Measurements from ENCODE around the gene KCNT2.

Gene KCNT2

GRCh38 chr1:196544617-196545016, 63.6 kb downstream of the KCNT2 start:
- no peak overlapping the region for H3K18ac ChIP-seq (ENCODE audit: low read length)
- H3K23ac ChIP-seq (ENCODE audit: low read length) = no peak overlapping the region
- no peak overlapping the region for H4K8ac ChIP-seq (ENCODE audit: low read depth, low read length)
- no peaks in the 10 kb centered on the region for H3K36me3 ChIP-seq (ENCODE audit: control insufficient read depth, insufficient read depth, low read length)
- WGBS (ENCODE audit: extremely low coverage, insufficient coverage, low lambda C conversion rate) = no CpG with 5 or more reads among the region's 1 CpG
- no peak for DNase-seq
- no peak overlapping the region for H2BK120ac ChIP-seq (ENCODE audit: low read depth, low read length)
- H3K79me2 ChIP-seq (ENCODE audit: control insufficient read depth, insufficient read depth, low read length) = no peaks in the 10 kb centered on the region
- H3K9ac ChIP-seq (ENCODE audit: low read length) = no peak overlapping the region
- H3K56ac ChIP-seq (ENCODE audit: low read length) = no peak overlapping the region
- H3K4me1 ChIP-seq (ENCODE audit: control insufficient read depth, low read depth, low read length) = no peaks in the 10 kb centered on the region
- H4K5ac ChIP-seq (ENCODE audit: low read length) = no peak overlapping the region
- H3K79me1 ChIP-seq (ENCODE audit: low read length) = no peaks in the 10 kb centered on the region
- no peaks in the 10 kb centered on the region for H3K27me3 ChIP-seq (ENCODE audit: insufficient read depth, low read length, poor library complexity)
- H2BK5ac ChIP-seq (ENCODE audit: low read length) = no peak overlapping the region
- no peak overlapping the region for H3K4ac ChIP-seq (ENCODE audit: low read depth, low read length)
- no peak overlapping the region for H3K4me2 ChIP-seq (ENCODE audit: low read length)
- H3K4me3 ChIP-seq (ENCODE audit: low read length) = no peak overlapping the region
- H2BK15ac ChIP-seq (replicated peaks; ENCODE audit: low read depth) = no peak overlapping the region
- H2AK5ac ChIP-seq (ENCODE audit: low read length) = no peak overlapping the region
- no peak overlapping the region for H3K27ac ChIP-seq (ENCODE audit: low read depth, low read length)

- WGBS (ENCODE audit: extremely low coverage, insufficient coverage, low lambda C conversion rate) = no CpG with 5 or more reads among the region's 3 CpGs
These were observed 64.4 kb downstream of the KCNT2 start for GRCh38 chr1:196543833-196544232.

GRCh38 chr1:196538473-196538872, 69.8 kb downstream of the KCNT2 start:
- Histone ChIP-seq H2BK5ac (ENCODE audit: low read length) (no peak overlapping the region), H3K27me3 (ENCODE audit: insufficient read depth, low read length, poor library complexity) (no peaks in the 10 kb centered on the region), H3K79me1 (ENCODE audit: low read length) (peaks cover 6% of the 10 kb centered on the region), H3K56ac (ENCODE audit: low read length) (no peak overlapping the region), H3K18ac (ENCODE audit: low read length) (no peak overlapping the region), H3K4ac (ENCODE audit: low read depth, low read length) (no peak overlapping the region), H2BK15ac (replicated peaks; ENCODE audit: low read depth) (no peak overlapping the region), H2BK120ac (ENCODE audit: low read depth, low read length) (no peak overlapping the region), H3K4me1 (ENCODE audit: control insufficient read depth, low read depth, low read length) (no peaks in the 10 kb centered on the region), H3K9ac (ENCODE audit: low read length) (no peak overlapping the region), H4K5ac (ENCODE audit: low read length) (no peak overlapping the region), H2AK5ac (ENCODE audit: low read length) (no peak overlapping the region), H4K8ac (ENCODE audit: low read depth, low read length) (no peak overlapping the region), H3K23ac (ENCODE audit: low read length) (no peak overlapping the region), H3K79me2 (ENCODE audit: control insufficient read depth, insufficient read depth, low read length) (no peaks in the 10 kb centered on the region), H3K36me3 (ENCODE audit: control insufficient read depth, insufficient read depth, low read length) (no peaks in the 10 kb centered on the region), H3K4me2 (ENCODE audit: low read length) (no peak overlapping the region), H3K4me3 (ENCODE audit: low read length) (no peak overlapping the region), H3K27ac (ENCODE audit: low read depth, low read length) (no peak overlapping the region)
- WGBS (ENCODE audit: extremely low coverage, insufficient coverage, low lambda C conversion rate) = no CpG with 5 or more reads among the region's 4 CpGs
- DNase-seq = peak; percentile 65

More at GRCh38 chr1:196543833-196544232, 64.4 kb downstream of the KCNT2 start:
- Histone ChIP-seq H2BK5ac (ENCODE audit: low read length) (no peak overlapping the region), H3K27ac (ENCODE audit: low read depth, low read length) (no peak overlapping the region), H2AK5ac (ENCODE audit: low read length) (no peak overlapping the region), H3K36me3 (ENCODE audit: control insufficient read depth, insufficient read depth, low read length) (no peaks in the 10 kb centered on the region), H3K4me1 (ENCODE audit: control insufficient read depth, low read depth, low read length) (no peaks in the 10 kb centered on the region), H3K79me1 (ENCODE audit: low read length) (no peaks in the 10 kb centered on the region), H3K56ac (ENCODE audit: low read length) (no peak overlapping the region), H3K23ac (ENCODE audit: low read length) (no peak overlapping the region), H3K18ac (ENCODE audit: low read length) (no peak overlapping the region), H4K5ac (ENCODE audit: low read length) (no peak overlapping the region), H3K9ac (ENCODE audit: low read length) (no peak overlapping the region), H3K4ac (ENCODE audit: low read depth, low read length) (no peak overlapping the region), H3K4me3 (ENCODE audit: low read length) (no peak overlapping the region), H3K4me2 (ENCODE audit: low read length) (no peak overlapping the region), H4K8ac (ENCODE audit: low read depth, low read length) (no peak overlapping the region), H2BK15ac (replicated peaks; ENCODE audit: low read depth) (no peak overlapping the region), H3K27me3 (ENCODE audit: insufficient read depth, low read length, poor library complexity) (no peaks in the 10 kb centered on the region), H3K79me2 (ENCODE audit: control insufficient read depth, insufficient read depth, low read length) (no peaks in the 10 kb centered on the region), H2BK120ac (ENCODE audit: low read depth, low read length) (no peak overlapping the region)
- no peak for DNase-seq

- whole genome bisulfite sequencing (ENCODE audit: extremely low coverage, insufficient coverage, low lambda C conversion rate) = no CpG with 5 or more reads among the region's 3 CpGs
- H3K36me3 ChIP-seq (ENCODE audit: control insufficient read depth, insufficient read depth, low read length) = no peaks in the 10 kb centered on the region
- H3K4me3 ChIP-seq (ENCODE audit: low read length) = peak overlapping the region; percentile 7
- H3K27ac ChIP-seq (ENCODE audit: low read depth, low read length) = no peak overlapping the region
- H3K23ac ChIP-seq (ENCODE audit: low read length) = no peak overlapping the region
- no peak overlapping the region for H3K18ac ChIP-seq (ENCODE audit: low read length)
- H2AK5ac ChIP-seq (ENCODE audit: low read length) = no peak overlapping the region
- no peak overlapping the region for H2BK15ac ChIP-seq (replicated peaks; ENCODE audit: low read depth)
- H3K79me2 ChIP-seq (ENCODE audit: control insufficient read depth, insufficient read depth, low read length) = no peaks in the 10 kb centered on the region
- H2BK5ac ChIP-seq (ENCODE audit: low read length) = no peak overlapping the region
- no peak overlapping the region for H4K5ac ChIP-seq (ENCODE audit: low read length)
- no peak overlapping the region for H3K4ac ChIP-seq (ENCODE audit: low read depth, low read length)
- H3K79me1 ChIP-seq (ENCODE audit: low read length) = peaks cover 6% of the 10 kb centered on the region
- no peak overlapping the region for H3K9ac ChIP-seq (ENCODE audit: low read length)
- no peak overlapping the region for H3K4me2 ChIP-seq (ENCODE audit: low read length)
- H4K8ac ChIP-seq (ENCODE audit: low read depth, low read length) = no peak overlapping the region
- H3K56ac ChIP-seq (ENCODE audit: low read length) = no peak overlapping the region
- no peaks in the 10 kb centered on the region for H3K27me3 ChIP-seq (ENCODE audit: insufficient read depth, low read length, poor library complexity)
- H2BK120ac ChIP-seq (ENCODE audit: low read depth, low read length) = no peak overlapping the region
- no peaks in the 10 kb centered on the region for H3K4me1 ChIP-seq (ENCODE audit: control insufficient read depth, low read depth, low read length)
- peak; percentile 84 for DNase-seq
These were observed 72.5 kb downstream of the KCNT2 start for GRCh38 chr1:196535727-196536126.

GRCh38 chr1:196531737-196532524, 76.3 kb downstream of the KCNT2 start:
- no peak overlapping the region for H3K27ac ChIP-seq (ENCODE audit: low read depth, low read length)

GRCh38 chr1:196527919-196528318, 80.3 kb downstream of the KCNT2 start:
- no peaks in the 10 kb centered on the region for H3K4me1 ChIP-seq (ENCODE audit: control insufficient read depth, low read depth, low read length)
- H3K4me3 ChIP-seq (ENCODE audit: low read length) = no peak overlapping the region

More at GRCh38 chr1:196531737-196532524, 76.3 kb downstream of the KCNT2 start:
- H2BK5ac ChIP-seq (ENCODE audit: low read length) = no peak overlapping the region
- H2BK120ac ChIP-seq (ENCODE audit: low read depth, low read length) = no peak overlapping the region
- H2BK15ac ChIP-seq (replicated peaks; ENCODE audit: low read depth) = no peak overlapping the region
- no peaks in the 10 kb centered on the region for H3K4me1 ChIP-seq (ENCODE audit: control insufficient read depth, low read depth, low read length)
- H3K27me3 ChIP-seq (ENCODE audit: insufficient read depth, low read length, poor library complexity) = no peaks in the 10 kb centered on the region
- no peaks in the 10 kb centered on the region for H3K36me3 ChIP-seq (ENCODE audit: control insufficient read depth, insufficient read depth, low read length)
- H3K18ac ChIP-seq (ENCODE audit: low read length) = no peak overlapping the region
- no peak overlapping the region for H4K8ac ChIP-seq (ENCODE audit: low read depth, low read length)
- no peaks in the 10 kb centered on the region for H3K79me2 ChIP-seq (ENCODE audit: control insufficient read depth, insufficient read depth, low read length)
- no CpG with 5 or more reads among the region's 3 CpGs for WGBS (ENCODE audit: extremely low coverage, insufficient coverage, low lambda C conversion rate)
- no peak overlapping the region for H3K9ac ChIP-seq (ENCODE audit: low read length)
- no peak overlapping the region for H3K56ac ChIP-seq (ENCODE audit: low read length)
- no peak overlapping the region for H3K23ac ChIP-seq (ENCODE audit: low read length)
- no peak overlapping the region for H3K4me3 ChIP-seq (ENCODE audit: low read length)
- H2AK5ac ChIP-seq (ENCODE audit: low read length) = no peak overlapping the region
- peaks cover 6% of the 10 kb centered on the region for H3K79me1 ChIP-seq (ENCODE audit: low read length)
- no peak overlapping the region for H4K5ac ChIP-seq (ENCODE audit: low read length)
- no peak for DNase-seq
- no peak overlapping the region for H3K4me2 ChIP-seq (ENCODE audit: low read length)
- H3K4ac ChIP-seq (ENCODE audit: low read depth, low read length) = no peak overlapping the region

More at GRCh38 chr1:196527919-196528318, 80.3 kb downstream of the KCNT2 start:
- no peak for DNase-seq
- no peak overlapping the region for H3K18ac ChIP-seq (ENCODE audit: low read length)
- no peak overlapping the region for H2AK5ac ChIP-seq (ENCODE audit: low read length)
- H2BK15ac ChIP-seq (replicated peaks; ENCODE audit: low read depth) = no peak overlapping the region
- H2BK5ac ChIP-seq (ENCODE audit: low read length) = no peak overlapping the region
- H3K27me3 ChIP-seq (ENCODE audit: insufficient read depth, low read length, poor library complexity) = no peaks in the 10 kb centered on the region
- H3K79me1 ChIP-seq (ENCODE audit: low read length) = no peaks in the 10 kb centered on the region
- no peak overlapping the region for H3K27ac ChIP-seq (ENCODE audit: low read depth, low read length)
- no peak overlapping the region for H2BK120ac ChIP-seq (ENCODE audit: low read depth, low read length)
- H3K4me2 ChIP-seq (ENCODE audit: low read length) = no peak overlapping the region
- no peak overlapping the region for H3K56ac ChIP-seq (ENCODE audit: low read length)
- no peaks in the 10 kb centered on the region for H3K36me3 ChIP-seq (ENCODE audit: control insufficient read depth, insufficient read depth, low read length)
- no peak overlapping the region for H3K4ac ChIP-seq (ENCODE audit: low read depth, low read length)
- no peak overlapping the region for H4K8ac ChIP-seq (ENCODE audit: low read depth, low read length)
- H3K9ac ChIP-seq (ENCODE audit: low read length) = no peak overlapping the region
- no peak overlapping the region for H3K23ac ChIP-seq (ENCODE audit: low read length)
- no peaks in the 10 kb centered on the region for H3K79me2 ChIP-seq (ENCODE audit: control insufficient read depth, insufficient read depth, low read length)
- no peak overlapping the region for H4K5ac ChIP-seq (ENCODE audit: low read length)
- WGBS (ENCODE audit: extremely low coverage, insufficient coverage, low lambda C conversion rate) = 100% methylated on average over 1 of the region's 2 CpGs

All from mesendoderm (in vitro differentiated cells).